GM12874 (cell line): ENCODE measurements around the gene CFAP69.

Source experiments
- CTCF ChIP-seq: IDR thresholded peaks from 2 replicates; pipeline ENCODE4 v1.5.1; 2011; ENCODE audit warnings: low read depth, mild to moderate bottlenecking, control low read depth, low read length, moderate library complexity; ENCODE audit not compliant: insufficient read depth

Gene CFAP69

DNA sequence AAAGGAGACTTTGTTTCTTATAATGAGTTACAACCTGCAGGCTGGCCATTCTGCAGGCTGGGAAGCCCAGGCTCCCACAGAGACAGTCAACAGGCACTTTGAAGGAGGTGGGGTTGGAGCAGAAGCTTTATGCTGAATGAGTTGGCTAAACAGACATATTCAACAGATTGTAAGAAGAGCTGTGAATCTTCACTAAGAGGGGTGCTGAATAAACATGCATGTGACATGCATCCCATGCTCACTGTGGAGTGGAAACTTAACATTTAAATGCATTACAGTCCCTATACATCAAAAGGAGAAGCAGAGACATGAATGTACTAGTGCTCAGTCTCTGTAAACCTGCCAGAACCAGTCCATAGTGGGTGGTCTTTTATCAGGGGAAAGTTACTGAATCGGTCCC, 1.4 kb upstream of the CFAP69 start:
- TF ChIP-seq CTCF, result no peak

- TF ChIP-seq CTCF, result no peak
These were observed 437 bp upstream of the CFAP69 start for GRCh38 chr7:90244565-90244908.

GRCh38 chr7:90246171-90246570, 1.2 kb downstream of the CFAP69 start:
- TF ChIP-seq CTCF, result no peak

- no peak for TF ChIP-seq CTCF
These were observed 3.7 kb downstream of the CFAP69 start for GRCh38 chr7:90248706-90249105.

DNA sequence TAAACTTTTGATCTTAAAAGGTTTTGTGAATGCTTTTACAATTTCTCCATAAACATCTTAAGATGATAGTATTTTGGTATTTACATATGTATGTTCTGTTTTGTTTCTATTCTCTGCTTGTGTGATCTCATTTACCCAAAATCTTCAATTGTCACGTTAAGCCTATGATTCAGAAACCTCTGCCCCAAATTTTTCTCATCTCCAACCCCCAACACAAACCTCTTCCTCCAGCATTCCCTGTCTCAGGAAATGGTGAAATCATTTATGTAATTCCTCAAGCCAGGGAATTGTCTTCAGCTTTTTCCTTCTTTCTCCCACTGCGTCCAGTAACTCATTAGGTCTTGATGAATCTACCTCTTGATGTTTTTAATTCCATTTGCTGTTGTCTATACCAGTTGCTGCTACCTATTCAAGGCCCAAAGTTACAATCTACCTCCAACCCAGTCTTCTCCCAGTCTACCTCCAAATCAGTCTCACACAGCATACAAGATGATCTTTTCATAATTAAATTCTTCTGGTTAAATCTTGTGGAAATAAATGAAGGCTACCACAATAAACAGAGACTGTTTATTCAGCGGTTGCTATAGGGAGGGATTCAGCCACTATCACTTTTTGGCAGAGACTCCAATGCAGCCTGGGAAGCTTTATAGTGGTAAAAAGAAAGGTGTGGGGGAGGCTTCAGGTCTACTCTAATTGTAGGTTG, 5.8 kb downstream of the CFAP69 start:
- TF ChIP-seq CTCF, result no peak

GRCh38 chr7:90251304-90251635, 6.3 kb downstream of the CFAP69 start:
- TF ChIP-seq CTCF, result no peak

GRCh38 chr7:90256778-90257177, 11.8 kb downstream of the CFAP69 start:
- TF ChIP-seq CTCF, result no peak

DNA sequence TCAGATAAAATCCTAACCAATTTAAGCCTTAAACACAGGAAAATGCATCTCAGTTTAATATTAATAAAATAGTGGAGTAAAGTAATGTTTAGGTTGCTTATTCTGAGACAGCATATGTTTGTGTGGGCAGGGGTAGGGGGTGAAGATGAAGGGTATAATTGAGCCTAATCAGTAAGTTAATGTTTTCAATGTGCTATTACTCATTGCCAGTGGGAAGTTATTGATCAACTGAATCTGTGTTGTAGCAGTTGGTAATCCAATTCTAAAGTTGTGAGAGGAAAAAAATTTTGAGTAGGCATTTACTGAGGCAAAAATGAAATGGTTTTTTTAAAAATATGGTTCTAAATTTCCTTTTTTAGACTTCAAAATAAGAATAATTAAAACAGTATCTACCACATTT, 16.5 kb downstream of the CFAP69 start:
- TF ChIP-seq CTCF, result no peak
